K562 (cell line): Measurements from ENCODE around the gene CCNL1. TPM values are rescaled to one million over a fixed set of nuclear protein-coding genes. Genes with fewer than 3 reads are reported as not detected.

Experiments
- ATAC-seq: fragments of 200-7000 bp; cut with Tn5 transposase; 3 replicates; pipeline ENCODE4 v1.9.1; 2020; ENCODE audit warnings: moderate library complexity
- BruUV-seq: library from RNA; stranded (reverse); fragments of 400-500 nt; replicated peaks from 2 replicates; lab custom pipeline; 2021; lab: Mats Ljungman, UMichigan
- CTCF ChIA-PET: fragments of 300-600 bp; formaldehyde crosslinking; extraction: SDS; loops from one replicate; lab custom pipeline; 2021; ENCODE audit warnings: low intra/inter-chr PET ratio; lab: Yijun Ruan, JAX
- POLR2A ChIA-PET: fragments of 300-600, 350-650 bp; sonication (Branson Sonifier 250); formaldehyde crosslinking; extraction: SDS; loops from one replicate; lab custom pipeline; 2021; ENCODE audit warnings: antibody characterized with exemption, inconsistent platforms; lab: Yijun Ruan, JAX
- DNase-seq, 4 experiments: peaks; one replicate each; pipeline versions ENCODE4 v3.0.0 to v3.0.0-alpha.2; 2011 to 2018; ENCODE audit warnings: low spot score in 3 of 4, mixed read lengths in 3 of 4; ENCODE audit errors: extremely low read depth in 1 of 4
- FAIRE-seq: peaks from 2 replicates; lab custom pipeline; 2011; peaks lifted over from hg19 to GRCh38; lab: Jason Lieb, UNC
- H2AFZ ChIP-seq: 2 replicates; pipeline ENCODE4 v1.6.0; 2011; ENCODE audit warnings: low read depth, low read length, control low read depth, inconsistent platforms
- H3K27ac ChIP-seq: fragments of 200-600 bp; 3 replicates; pipeline ENCODE4 v1.8.0; 2011; ENCODE audit warnings: low read depth, mild to moderate bottlenecking, control low read depth, inconsistent platforms, low read length, moderate library complexity, mixed read lengths; ENCODE audit errors: extremely low read depth
- H3K27me3 ChIP-seq, 2 experiments: fragments of 300-600 bp in 1 of 2; 2 replicates in 1 of 2; 3 replicates in 1 of 2; pipeline versions ENCODE4 v1.6.0 to v1.8.0; 2011; ENCODE audit warnings: inconsistent platforms in 2 of 2, low read length in 2 of 2, mild to moderate bottlenecking in 1 of 2, mixed read lengths in 1 of 2, moderate library complexity in 1 of 2; ENCODE audit not compliant: control insufficient read depth in 2 of 2, insufficient read depth in 2 of 2
- H3K36me3 ChIP-seq: fragments of 300-600 bp; 3 replicates; pipeline ENCODE4 v1.8.0; 2011; ENCODE audit warnings: mild to moderate bottlenecking, low read length, inconsistent platforms; ENCODE audit not compliant: control insufficient read depth, insufficient read depth
- H3K4me1 ChIP-seq, 2 experiments: fragments of 200-600 bp in 1 of 2; replicated peaks in 1 of 2; 2 replicates in 1 of 2; 3 replicates in 1 of 2; pipeline versions ENCODE4 v1.5.1 to v1.8.0; 2011; ENCODE audit warnings: inconsistent platforms in 2 of 2, low read length in 2 of 2, mild to moderate bottlenecking in 1 of 2, mixed read lengths in 1 of 2, moderate library complexity in 1 of 2; ENCODE audit not compliant: control insufficient read depth in 2 of 2, insufficient read depth in 2 of 2
- H3K4me2 ChIP-seq: 2 replicates; pipeline ENCODE4 v1.6.1; 2011; ENCODE audit warnings: low read length, control low read depth, inconsistent platforms, mixed read lengths; ENCODE audit not compliant: insufficient read depth
- H3K4me3 ChIP-seq: fragments of 200-600 bp; sonication (generic), shearing (Covaris generic); 2 replicates; pipeline ENCODE4 v1.5.1; 2016; ENCODE audit warnings: control low read depth, inconsistent platforms
- H3K79me2 ChIP-seq: fragments of 200-600 bp; 3 replicates; pipeline ENCODE4 v1.8.0; 2011; ENCODE audit warnings: low read length, inconsistent platforms; ENCODE audit not compliant: control insufficient read depth, insufficient read depth
- H3K9ac ChIP-seq, 2 experiments: 2 replicates each; pipeline versions ENCODE4 v1.6.0 to v1.6.1; 2011; ENCODE audit warnings: low read depth in 2 of 2, low read length in 2 of 2, control low read depth in 1 of 2, inconsistent platforms in 1 of 2, mild to moderate bottlenecking in 1 of 2, mixed read lengths in 1 of 2; ENCODE audit not compliant: insufficient read depth in 1 of 2
- H3K9me1 ChIP-seq: one replicate; pipeline ENCODE4 v1.6.0; 2011; ENCODE audit warnings: inconsistent platforms, mild to moderate bottlenecking, low read length, moderate library complexity; ENCODE audit not compliant: control insufficient read depth, insufficient read depth
- H3K9me3 ChIP-seq: replicated peaks from 2 replicates; pipeline ENCODE4 v1.5.1; 2011; ENCODE audit warnings: low read depth, low read length, inconsistent platforms; ENCODE audit not compliant: control insufficient read depth, insufficient read depth
- H4K20me1 ChIP-seq: replicated peaks from 2 replicates; pipeline ENCODE4 v1.6.1; 2011; ENCODE audit warnings: low read length, inconsistent platforms, mixed read lengths; ENCODE audit not compliant: control insufficient read depth, insufficient read depth
- AFF4 ChIP-seq: sonication (generic); formaldehyde crosslinking; IDR thresholded peaks from 2 replicates; pipeline ENCODE4 v1.8.0; 2023; ENCODE audit warnings: mild to moderate bottlenecking, missing genetic modification reagents
- TSHZ1 ChIP-seq: fragments of 250-450 bp; sonication (Bioruptor Pico); IDR thresholded peaks from 2 replicates; pipeline ENCODE4 v1.4.0; 2020; ENCODE audit warnings: mild to moderate bottlenecking, moderate library complexity
- ZNF263 ChIP-seq: sonication (generic); formaldehyde crosslinking; IDR thresholded peaks from 2 replicates; pipeline ENCODE4 v1.8.0; 2022; ENCODE audit warnings: mild to moderate bottlenecking, missing genetic modification reagents, borderline replicate concordance
- WGBS: fragments of 100-300 bp; shearing (Covaris generic); methylation state at CpG from one replicate; pipeline ENCODE4 v1.1.6; 2016; ENCODE audit warnings: low coverage, mixed read lengths; ENCODE audit not compliant: insufficient coverage; ENCODE audit errors: missing lambda C conversion rate; 5-methylcytosine and 5-hydroxymethylcytosine counted together
- in situ Hi-C: fragments of 300-500 bp; cut with MboI; formaldehyde crosslinking; loops from 4 replicates; pipeline ENCODE4 v1.15.0; 2018; ENCODE audit warnings: inconsistent platforms, mixed read lengths
- intact Hi-C: fragments of 100-400 bp; cut with micrococcal nuclease; formaldehyde crosslinking; loops from 2 replicates; pipeline ENCODE4 v1.14.2; 2022
- polyA plus RNA-seq, 8 experiments: library from polyadenylated mRNA; depleted of rRNA in 4 of 8; stranded (reverse) in 5 of 8; unstranded in 3 of 8; fragments of >200 nt; fragmentation: Nextera tagmentation in 2 of 8; fragmentation: Illumina TruSeq in 1 of 8; extraction: Ambion mirVana in 2 of 8; extraction: Trizol in 1 of 8; gene quantifications; 2 replicates each; pipeline versions ENCODE4 v1.2.1 to v1.2.3, GENCODE V29; 2011 to 2014; ENCODE audit warnings: inconsistent platforms in 1 of 8, missing spikeins in 1 of 8
- total RNA-seq, 7 experiments: library from RNA; depleted of rRNA in 6 of 7; stranded (reverse); fragments of >200 nt in 6 of 7; fragmentation: Illumina TruSeq in 2 of 7; extraction: Trizol in 2 of 7; gene quantifications; 2 replicates each; pipeline versions ENCODE4 v1.2.1 to v1.2.3, GENCODE V29; 2011 to 2021; ENCODE audit warnings: low replicate concordance in 1 of 7

The CCNL1 gene
- total and polyA plus RNA-seq, 9 of the 15 experiments (the other 6 are each of a cell fraction or from before 2014, with no cell fraction given) = 16.1 to 186 (median 132) TPM

DNA sequence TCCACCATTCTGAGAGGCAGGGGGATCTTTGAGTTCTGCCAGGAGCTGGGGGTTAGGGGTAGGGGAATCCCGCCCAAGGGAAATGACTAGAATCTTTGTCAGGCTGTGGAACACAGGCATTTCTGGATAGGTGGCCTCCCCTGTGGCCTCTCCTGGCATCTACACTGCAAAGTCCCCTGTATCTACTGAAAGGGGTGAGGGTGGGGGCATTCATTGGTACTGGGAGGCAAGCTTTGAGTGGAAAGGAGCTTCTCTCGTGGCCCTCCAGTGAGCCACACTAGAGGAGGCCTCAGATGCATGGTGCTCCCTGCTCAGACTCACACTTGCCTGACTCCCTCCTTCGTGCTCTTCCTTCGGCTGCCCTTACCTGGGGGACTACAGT, 59.9 kb downstream of the CCNL1 start:
- Histone ChIP-seq H3K4me1 (peaks cover 0 to 33% of the 10 kb centered on the region in 2 experiments; a peak in 4 of 5 replicates), H4K20me1 (no peaks in the 10 kb centered on the region), H3K4me2 (no peak overlapping the region), H3K4me3 (no peak overlapping the region), H2AFZ (peak overlapping the region; percentile 66), H3K79me2 (no peaks in the 10 kb centered on the region), H3K36me3 (no peaks in the 10 kb centered on the region), H3K9ac (peak overlapping the region in 1 of 2 experiments; percentile 3; a peak in 1 of 4 replicates), H3K27me3 (no peaks in the 10 kb centered on the region), H3K9me3 (no peaks in the 10 kb centered on the region), H3K9me1 (no peaks in the 10 kb centered on the region), H3K27ac (no peak overlapping the region)
- ChIA-PET POLR2A (interaction anchor here (1.2 to 1.8 kb wide), 2 partner anchors 9 to 11 kb away, joined by 5 to 6 read pairs; no protein-coding TSS in a partner anchor), CTCF (no interaction called here)
- FAIRE-seq (no peak), ATAC-seq (peak; percentile 27), DNase-seq (no peak)
- in situ Hi-C loops = no loop called here
- TF ChIP-seq TSHZ1 (CRISPR knock-in tag) (no peak), ZNF263 (CRISPR knock-in tag) (peak; percentile 44; the same call in 1 of the 2 replicates), AFF4 (CRISPR knock-in tag) (no peak)
- 73% methylated on average over 4 of the region's 4 CpGs for WGBS
- intact Hi-C loops = no loop called here
- BruUV-seq = no TSS peak
